GM21737 (cell line): ENCODE measurements around the gene SELP.

Experiments
- ATAC-seq: cut with Tn5 transposase; IDR thresholded peaks from one replicate; pipeline ENCODE4 v1.9.1; 2021; ENCODE audit warnings: mild to moderate bottlenecking, moderate library complexity; ENCODE audit not compliant: unreplicated experiment

The SELP gene

GRCh38 chr1:169623132-169623926, 6.6 kb downstream of the SELP start:
- no peak for ATAC-seq

DNA sequence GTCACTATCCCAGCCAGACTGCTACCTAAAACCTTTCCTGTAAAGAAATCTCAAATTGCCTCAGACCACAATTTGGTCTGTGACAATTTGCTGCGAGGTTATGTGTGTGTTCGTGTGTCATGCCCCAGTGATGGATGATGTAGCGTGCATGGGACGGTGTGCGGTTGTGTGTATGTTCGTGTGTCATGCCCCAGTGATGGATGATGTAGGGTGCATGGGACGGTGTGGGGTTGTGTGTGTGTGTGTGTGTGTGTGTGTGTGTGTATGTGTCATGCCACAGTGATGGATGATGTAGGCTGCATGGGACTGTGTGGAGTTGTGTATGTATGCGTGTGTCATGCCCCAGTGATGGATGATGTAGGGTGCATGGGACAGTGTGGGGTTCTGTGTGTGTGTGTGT, 9.4 kb downstream of the SELP start:
- no peak for ATAC-seq

- no peak for ATAC-seq
Measured at GRCh38 chr1:169618367-169618766, 11.6 kb downstream of the SELP start.

- ATAC-seq = no peak
Measured at GRCh38 chr1:169615803-169616202, 14.1 kb downstream of the SELP start.

DNA sequence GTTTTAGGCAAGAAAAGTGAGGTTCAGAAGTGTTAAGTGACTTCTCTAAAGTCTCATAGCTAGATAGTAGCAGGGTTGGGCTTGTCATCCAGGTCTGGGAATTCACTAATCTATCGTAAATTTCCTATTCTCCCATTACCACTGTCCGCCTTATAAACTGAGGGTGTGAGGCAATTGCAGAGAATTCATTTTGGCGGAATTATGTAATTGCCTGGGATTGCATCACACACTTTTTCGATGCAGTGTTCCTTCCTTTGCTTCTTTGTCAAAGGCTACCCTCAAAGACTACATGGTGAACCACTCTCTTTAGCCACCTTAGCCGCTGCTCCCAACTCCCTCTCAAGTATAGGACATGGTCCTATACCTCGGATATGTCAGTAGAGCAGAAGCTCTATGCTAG, 19.1 kb downstream of the SELP start:
- no peak for ATAC-seq

DNA sequence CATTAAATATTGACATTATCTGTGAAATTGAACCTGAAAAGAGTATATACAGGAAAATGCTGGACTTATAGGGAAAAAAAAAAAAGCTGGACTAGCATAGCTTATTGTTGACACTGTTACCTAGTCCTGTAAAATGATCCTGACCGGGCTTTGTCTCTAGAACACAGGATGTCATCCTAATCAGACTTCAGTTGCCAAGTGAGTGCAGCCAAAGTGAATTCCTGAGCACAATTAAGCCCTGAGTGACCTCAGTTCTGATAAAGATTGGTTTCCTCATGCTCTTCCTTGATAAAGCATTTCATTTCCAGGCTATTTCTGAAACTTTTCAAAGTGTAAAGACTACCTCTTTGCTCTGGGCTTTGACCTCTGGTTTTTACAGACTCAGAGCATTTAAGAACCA, 19.8 kb downstream of the SELP start:
- ATAC-seq = no peak

- ATAC-seq = no peak
Measured at GRCh38 chr1:169608226-169608625, 21.7 kb downstream of the SELP start.

DNA sequence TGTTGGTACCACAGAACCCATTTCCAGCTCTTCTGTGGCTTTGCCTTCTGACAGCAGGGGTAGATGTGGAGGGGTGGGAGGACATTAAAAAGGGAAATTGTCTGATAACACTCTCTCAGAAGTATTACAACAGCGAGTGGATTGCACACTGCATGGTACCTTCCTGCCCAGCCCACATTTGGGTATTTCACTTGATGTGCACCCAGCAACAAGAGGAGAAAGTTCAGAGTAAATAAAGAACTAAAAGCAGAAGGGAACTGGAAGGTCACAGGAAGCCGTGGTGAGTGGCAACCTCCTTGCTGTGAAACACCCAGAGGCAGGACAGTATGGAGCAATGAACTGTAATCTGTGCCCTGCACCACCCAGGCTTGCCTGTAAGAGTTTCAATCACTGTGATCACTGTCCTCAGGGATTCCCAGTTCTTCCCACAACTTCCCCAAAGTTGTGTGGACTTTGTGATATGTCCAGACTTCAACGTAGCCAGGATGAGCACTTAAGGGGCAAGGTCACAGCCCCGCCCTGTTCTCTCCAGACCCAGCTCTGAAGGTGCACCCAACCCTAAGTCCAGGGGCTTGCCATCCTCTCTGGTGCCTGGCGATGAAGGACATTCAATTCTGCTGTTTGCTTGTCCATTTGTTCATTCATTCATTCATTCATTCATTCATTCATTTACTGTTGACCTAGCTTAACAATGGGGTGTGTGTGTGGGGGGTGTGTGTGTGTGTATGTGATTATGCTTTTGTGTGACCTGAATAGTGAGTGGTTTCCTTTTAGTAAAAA, 25.0 kb downstream of the SELP start:
- no peak for ATAC-seq

DNA sequence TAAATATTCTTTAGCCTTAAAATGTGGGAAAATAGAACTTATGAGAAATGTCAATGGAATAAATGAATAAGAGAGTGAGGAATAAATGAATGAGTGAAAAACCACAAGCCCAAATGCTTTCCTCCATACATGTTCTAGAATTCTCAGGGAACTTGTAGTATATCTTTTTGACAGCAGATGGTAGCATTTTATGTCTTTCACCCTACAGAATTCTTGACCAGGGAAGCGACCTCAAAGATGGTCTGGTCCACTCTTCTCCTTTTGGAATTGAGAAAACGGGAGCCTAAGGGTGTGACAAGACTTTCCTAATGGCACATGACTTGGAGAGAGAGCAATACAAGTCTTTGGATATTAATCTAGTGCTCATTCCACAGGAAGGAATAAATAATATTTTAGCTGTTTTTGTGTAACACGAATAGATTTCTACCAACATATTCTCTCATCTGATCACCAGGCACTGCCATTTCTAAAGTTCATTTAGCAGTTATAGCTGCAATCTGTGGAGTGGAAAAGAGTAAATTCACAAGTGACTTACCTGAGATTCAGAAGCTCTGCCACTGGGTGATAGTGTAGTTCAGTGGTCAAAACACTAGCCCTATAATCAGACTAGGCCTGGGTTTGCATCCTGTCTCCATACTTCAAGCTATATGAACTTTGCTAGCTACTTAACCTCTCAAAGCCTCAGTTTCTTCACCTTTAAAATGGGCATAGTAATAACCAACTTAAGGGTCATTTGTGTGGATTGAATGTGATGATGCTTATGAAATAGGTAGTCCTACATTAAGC, 28.6 kb downstream of the SELP start:
- ATAC-seq = no peak

DNA sequence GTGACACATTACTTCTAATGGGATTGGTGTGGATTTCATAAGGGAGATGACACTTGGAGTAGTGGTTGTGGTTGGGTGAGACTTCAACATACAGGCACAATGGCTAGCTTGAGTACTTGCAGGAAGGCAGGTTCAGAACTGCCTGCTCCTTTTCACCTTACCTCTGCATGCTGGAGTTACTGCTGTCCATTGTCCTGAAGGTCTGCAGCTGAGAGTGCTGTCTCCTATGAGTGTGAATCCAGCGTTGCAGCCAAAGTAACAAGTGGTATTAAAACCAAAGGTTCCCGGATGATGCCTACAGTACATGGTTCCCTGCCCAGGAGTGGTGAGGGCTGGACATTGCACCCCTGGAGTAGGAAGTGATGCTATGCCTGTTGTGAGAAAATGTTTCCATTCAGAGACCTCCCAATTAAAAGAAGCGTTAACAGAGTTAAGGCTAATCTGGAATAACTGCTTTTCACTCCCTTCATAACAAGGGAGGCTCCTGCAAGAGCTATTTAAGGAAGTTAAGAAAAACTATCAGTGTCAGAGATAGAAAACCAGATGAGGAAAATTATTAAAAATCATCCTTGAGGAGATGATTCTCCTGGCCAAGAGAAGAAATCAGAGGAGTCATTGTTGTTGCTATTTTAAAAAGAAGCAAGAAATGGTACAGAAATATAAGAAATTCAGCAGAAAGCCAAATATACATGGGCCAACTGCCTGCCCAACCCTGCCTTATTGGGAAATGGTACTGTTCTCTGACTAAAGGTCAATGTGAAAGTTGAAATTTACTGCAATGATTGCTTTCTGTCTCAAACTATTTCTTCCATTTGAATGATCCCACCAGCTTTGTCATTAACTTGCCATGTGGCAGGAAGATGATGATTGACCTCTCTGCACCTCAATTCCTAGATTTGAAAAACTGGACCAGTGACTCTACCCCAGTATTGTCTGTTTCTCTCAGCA, 33.9 kb downstream of the SELP start:
- ATAC-seq = no peak

DNA sequence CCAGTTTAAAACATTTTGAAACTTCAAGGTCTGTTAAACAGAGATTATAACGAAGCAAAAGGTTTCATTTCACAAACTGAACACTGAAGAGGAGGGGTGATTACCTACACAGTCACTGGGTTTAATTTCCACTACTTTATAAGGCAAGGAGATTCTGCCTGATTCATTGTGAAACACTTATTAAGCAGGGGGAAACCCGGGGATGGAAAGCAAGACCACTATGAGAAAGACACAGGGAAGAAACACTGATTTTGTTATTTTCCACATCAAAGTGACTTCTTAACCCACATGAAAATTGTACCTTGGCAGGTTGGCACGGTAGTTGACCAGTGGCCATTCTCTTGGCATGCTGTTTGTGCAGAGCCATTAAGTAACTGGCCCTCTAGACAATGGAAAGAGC, 35.5 kb downstream of the SELP start:
- no peak for ATAC-seq

GRCh38 chr1:169590932-169591331, 39.0 kb downstream of the SELP start:
- no peak for ATAC-seq

DNA sequence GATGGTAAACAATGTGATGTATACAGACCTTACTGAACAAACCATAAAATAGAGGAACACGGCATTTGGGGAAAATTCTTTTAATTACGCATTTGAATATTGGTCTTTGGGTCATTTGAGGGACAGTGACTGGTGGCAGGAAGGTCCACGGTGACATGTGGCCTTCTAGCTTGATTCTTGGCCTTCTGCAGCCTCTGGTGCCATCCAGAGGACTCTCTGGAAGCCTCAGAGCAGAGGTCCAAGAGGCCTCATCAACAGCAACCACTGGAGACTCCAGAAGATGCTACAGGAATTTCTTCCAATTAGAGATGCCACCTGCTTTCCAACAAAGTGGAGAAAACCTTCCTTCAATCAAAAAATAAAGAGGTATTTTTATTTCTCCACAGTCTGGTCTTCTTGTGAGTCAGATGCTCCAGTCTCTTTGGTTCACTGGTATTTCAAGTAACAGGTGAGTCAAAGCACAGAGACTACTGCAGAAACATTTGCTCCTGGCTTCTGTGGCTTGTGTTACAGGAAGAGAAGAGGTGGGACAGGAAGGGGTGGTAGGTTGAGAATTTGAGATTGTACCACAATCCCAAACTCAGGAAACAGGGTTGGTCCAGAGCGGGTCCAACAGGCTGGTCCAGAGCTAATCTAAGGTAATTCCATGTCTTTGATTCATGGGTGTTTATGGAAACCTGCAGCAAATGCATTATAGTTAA, 41.0 kb downstream of the SELP start:
- ATAC-seq = no peak

DNA sequence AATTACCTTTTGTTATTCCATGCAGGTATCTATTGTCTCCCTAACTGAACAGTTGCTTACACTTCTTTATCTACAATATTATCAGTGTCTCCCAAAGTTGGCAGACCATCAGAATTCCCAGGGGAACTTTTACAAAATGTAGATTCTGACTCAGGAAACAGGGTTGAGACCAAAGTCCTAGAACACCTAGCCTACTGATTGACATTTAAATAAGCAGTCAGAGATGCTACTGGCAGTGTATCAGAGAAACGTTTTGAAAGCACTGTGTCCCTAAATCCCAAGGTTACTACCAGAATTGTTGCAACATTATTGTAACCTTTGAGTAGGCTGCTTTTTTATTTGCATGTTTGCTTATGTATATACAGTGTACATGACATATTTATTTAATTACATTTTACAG, 41.8 kb downstream of the SELP start:
- ATAC-seq = no peak

GRCh38 chr1:169586395-169587255, 43.3 kb downstream of the SELP start, which contains the start of gene F5:
Gene F5 (minus strand): TSS chr1:169586481. CDS start chr1:169586386, 95 bp downstream.
- ATAC-seq = peak; percentile 99

DNA sequence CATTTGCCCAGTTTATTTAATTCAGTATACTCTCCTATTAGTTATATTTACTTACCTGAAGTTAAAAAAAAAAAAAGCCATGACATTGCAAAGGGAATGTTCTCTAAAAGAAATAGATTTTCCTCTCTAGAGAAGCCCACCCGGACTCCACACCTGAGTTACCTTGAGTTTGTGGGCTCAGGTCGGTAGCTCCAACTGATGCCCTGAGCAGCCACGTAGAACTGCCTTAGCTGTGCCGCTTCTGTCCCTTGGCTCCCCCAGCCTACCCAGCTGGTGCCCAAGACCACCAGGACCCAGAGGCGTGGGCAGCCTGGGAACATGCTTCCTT, 43.9 kb downstream of the SELP start:
- no peak for ATAC-seq

GRCh38 chr1:169585181-169585580, 44.7 kb downstream of the SELP start:
- ATAC-seq = no peak

DNA sequence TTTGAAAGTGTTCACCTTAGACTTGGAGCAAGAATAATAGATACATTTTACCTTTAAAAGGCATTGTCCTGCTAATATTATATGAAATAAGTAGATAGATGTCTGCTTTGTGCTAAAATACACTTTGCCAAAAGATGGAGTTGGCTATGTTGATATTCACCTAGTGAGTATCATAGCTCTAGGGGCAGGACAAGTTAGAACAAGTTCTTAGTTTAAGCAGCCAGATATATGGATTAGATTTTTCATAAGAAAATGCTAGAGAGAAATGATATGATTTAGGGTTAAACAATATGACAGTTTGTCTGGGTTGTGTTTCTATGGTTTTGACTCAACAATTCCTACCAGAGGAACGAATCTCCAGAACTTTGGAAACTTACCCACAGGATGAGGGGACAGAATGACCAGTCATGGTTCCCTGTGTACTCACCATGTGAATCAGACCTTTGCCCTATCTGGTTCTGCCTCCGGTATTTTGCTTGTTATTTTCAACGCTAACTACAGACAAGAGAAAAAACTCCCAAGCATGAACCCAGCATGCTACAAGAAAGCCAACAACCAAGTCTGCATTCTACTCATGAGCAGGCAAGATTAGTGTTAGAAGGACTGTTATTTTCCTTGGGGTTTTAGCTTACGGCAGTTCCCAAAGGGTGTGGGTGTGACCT, 45.3 kb downstream of the SELP start:
- ATAC-seq = no peak
